Measurements from ENCODE around the gene ARHGAP33.

- TF ChIP-seq CTCF (IDR thresholded peaks at IDR 0.05) (no peak), POLR2A (IDR thresholded peaks at IDR 0.05) (no peak)
Observed at GRCh38 chr19:35832054-35832453, 56.7 kb downstream of the ARHGAP33 start.

Measured in Peyer's patch (tissue), 4 donors.